Fibroblast of mammary gland (primary cell): ENCODE data around the gene CILP.

Source experiments
- DNase-seq: peaks from one replicate; pipeline ENCODE4 v3.0.0-alpha.2; 2010; ENCODE audit warnings: low read depth
- H3K4me3 ChIP-seq: 2 replicates; pipeline ENCODE4 v1.5.1; 2011; ENCODE audit warnings: low read depth, mild to moderate bottlenecking, low read length, moderate library complexity; ENCODE audit not compliant: control insufficient read depth
- TF ChIP-seq, protein P1 (sequence below): conservative IDR thresholded peaks from 2 replicates; pipeline ENCODE4 v1.5.1; 2011; ENCODE audit warnings: low read depth, low read length, inconsistent platforms; ENCODE audit not compliant: control insufficient read depth, insufficient read depth

The CILP gene

DNA sequence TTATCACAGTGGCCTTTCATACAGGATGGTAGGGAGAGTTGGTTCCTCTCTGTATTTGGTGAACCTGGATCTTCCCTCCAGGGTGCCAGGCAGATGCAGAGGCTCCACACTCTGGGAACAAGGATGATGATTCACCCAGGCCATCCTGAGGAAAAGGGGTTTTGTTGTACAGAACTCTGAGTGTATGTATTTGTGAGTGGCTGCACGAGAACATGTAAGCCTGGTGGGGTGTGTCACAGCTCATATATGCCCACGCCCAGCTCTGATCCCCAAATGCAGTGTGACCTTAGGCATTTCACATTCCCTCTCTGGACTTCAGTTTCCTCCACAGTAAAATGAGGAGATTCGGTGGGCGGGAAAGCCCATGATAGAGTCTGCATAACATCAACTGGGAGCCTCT is 11.6 kb upstream of the CILP start:
- no peak overlapping the region for H3K4me3 ChIP-seq
- TF ChIP-seq, protein P1, sequence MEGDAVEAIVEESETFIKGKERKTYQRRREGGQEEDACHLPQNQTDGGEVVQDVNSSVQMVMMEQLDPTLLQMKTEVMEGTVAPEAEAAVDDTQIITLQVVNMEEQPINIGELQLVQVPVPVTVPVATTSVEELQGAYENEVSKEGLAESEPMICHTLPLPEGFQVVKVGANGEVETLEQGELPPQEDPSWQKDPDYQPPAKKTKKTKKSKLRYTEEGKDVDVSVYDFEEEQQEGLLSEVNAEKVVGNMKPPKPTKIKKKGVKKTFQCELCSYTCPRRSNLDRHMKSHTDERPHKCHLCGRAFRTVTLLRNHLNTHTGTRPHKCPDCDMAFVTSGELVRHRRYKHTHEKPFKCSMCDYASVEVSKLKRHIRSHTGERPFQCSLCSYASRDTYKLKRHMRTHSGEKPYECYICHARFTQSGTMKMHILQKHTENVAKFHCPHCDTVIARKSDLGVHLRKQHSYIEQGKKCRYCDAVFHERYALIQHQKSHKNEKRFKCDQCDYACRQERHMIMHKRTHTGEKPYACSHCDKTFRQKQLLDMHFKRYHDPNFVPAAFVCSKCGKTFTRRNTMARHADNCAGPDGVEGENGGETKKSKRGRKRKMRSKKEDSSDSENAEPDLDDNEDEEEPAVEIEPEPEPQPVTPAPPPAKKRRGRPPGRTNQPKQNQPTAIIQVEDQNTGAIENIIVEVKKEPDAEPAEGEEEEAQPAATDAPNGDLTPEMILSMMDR: no peak
- DNase-seq: peak; percentile 4

DNA sequence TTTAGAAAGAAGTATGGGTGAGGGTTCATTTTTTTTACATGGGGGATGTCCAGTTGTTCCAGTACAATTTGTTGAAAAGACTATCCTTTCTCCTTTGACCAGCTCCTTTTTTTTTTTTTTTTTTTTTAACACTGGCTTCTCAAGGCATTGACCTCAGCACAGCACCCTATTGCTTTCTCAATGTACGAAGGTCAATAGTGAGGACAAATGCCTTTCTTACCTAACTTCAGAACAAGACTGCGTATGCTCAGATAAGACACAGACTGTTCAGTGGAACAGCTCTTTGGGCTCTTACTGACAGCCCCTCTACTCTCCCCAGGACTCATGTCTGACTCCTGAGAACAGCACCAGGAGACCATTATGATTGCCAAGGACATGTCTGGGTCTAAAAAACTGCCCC is 10.4 kb upstream of the CILP start:
- TF ChIP-seq, protein P1: no peak
- DNase-seq: no peak
- H3K4me3 ChIP-seq: no peak overlapping the region

DNA sequence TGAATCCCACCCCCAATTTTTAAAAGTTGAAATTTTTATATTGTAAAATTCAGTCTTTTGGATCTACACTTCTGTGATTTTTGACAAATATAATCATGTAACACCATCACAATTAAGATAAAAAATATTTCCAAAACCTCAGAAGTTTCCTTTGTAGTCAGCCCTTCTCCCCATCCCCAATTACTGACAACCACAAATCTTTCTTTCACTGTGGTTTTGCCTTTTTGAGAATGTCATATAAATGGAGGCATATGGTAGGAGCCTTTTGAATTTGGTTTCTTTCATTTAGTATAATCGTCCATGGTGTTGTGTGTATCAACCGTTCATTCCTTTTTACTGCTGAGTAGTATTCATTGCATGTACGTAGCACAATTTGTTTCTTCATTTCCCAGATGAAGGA is 7.9 kb upstream of the CILP start:
- no peak overlapping the region for H3K4me3 ChIP-seq
- no peak for DNase-seq
- TF ChIP-seq, protein P1: no peak

DNA sequence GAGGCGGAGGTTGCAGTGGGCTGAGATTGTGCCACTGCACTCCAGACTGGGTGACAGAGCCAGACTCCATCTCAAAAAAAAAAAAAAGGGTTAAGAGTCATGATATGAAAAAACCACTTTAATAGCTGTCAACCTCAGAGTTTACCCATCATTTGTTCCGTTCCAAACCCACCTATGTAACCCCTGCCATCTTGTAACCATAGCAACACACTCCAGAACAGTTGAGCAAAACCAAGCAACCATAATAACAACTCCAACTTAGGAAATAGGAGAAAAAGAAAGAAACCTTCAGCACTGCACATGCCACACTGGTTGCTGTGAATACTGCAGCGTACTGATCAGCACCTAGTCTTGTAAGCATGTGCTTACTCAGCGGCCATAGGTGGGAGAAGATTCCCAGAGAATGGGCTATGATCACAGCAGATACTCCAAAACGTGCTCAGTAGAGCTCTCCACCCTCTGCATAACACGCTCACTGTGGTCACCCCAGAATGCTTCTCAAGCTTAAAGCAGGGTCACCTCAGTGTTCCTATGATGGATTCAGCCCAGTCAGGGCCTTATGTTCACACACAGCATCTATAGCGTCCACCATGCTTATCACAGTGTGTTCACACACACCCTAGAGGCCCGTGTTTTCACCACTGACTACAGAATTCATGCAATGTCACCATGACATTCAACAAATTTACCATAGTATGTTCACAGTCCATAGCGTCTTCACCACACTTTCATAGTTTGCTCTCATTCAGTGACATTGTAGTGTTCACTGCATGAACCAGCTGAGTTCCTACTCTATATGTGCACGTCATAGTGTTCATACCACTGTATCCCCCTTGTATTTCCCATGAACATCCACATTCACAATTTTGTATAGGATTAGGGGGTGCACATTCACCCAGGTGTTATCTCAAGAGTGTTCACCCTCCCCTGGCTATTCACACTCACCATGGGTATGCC is 6.5 kb upstream of the CILP start:
- no peak for DNase-seq
- TF ChIP-seq, protein P1: no peak

DNA sequence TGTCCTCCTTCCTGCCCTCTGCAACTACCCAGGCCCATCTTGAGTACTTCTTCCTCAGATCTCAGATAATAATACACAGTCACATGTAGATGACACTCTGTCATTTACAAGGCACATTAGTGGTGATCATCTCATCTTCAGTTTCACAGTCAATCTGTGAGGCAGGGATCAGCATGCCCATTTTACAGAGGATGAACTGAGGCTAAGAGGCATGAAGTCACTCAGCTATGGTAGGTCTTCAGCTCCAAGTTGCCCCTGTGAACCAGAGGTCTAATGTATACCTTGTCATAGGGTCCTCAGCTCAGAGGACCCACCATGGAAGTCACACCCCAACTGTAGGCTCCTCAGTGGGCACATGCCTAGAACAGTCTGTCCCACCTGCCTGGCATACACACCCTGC is 4.2 kb upstream of the CILP start:
- TF ChIP-seq, protein P1: no peak
- no peak for DNase-seq

More for the DNA sequence above, 6.5 kb upstream of the CILP start:
- no peak overlapping the region for H3K4me3 ChIP-seq

DNA sequence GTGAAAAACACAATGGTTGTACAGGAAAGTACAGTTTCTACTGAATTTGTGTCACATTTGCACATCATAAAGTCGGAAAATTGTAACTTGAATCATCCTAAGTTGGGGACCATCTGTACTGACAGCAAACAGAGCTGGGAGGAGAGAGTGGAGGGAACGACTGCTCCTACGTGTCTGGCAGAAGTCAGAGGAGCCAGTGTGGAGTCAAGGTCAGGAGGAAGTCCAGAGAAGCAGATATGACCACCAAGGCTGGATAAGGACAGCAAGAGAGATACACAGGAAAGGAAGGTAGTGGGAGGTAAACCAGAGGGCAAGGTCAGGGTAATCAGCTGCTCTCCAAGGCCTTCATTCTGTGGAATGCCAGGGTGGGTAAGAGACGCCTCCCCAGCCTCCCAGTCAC is 2.7 kb upstream of the CILP start:
- DNase-seq: no peak
- TF ChIP-seq, protein P1: no peak
- no peak overlapping the region for H3K4me3 ChIP-seq

More for the DNA sequence above, 4.2 kb upstream of the CILP start:
- H3K4me3 ChIP-seq: no peak overlapping the region

DNA sequence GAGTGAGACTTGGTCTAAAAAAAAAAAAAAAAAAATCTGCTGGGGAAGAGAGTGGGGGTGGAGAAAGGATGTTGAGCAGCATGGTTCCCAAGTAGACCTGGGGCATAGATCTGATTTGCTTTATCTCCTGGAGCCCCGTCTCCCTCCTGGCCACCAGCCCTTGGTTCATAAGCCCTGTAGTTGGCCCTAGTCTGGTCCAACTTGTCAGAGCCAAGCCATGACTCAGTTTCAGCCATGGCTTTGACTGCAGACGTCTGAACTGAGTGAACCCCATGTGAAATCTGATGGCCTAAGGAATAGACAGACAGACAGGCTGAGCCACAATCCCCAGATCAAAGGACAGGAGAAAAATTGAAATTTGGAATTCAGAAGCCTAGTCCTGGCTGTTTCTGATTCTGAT is 2.0 kb upstream of the CILP start:
- TF ChIP-seq, protein P1: no peak
- DNase-seq: peak; percentile 43
- no peak overlapping the region for H3K4me3 ChIP-seq
